Left renal cortex interstitium (tissue), 4 donors: ENCODE results near the gene KDM2B. TPM values are rescaled to one million over a fixed set of nuclear protein-coding genes. Genes with fewer than 3 reads are reported as not detected.
A peak's percentile ranks its signal among the peaks of the same experiment; 100 is the strongest.

Experiments used
- DNase-seq, 4 donors: peaks; one replicate each; pipeline ENCODE4 v3.0.0-alpha.2; 2013; ENCODE audit warnings: low read depth in 4 of 4, low spot score in 2 of 4, missing footprints in 1 of 4
- polyA plus RNA-seq, 4 donors: library from polyadenylated mRNA; unstranded; fragments of 120-200 nt; gene quantifications; one replicate each; pipeline ENCODE4 v1.2.1, GENCODE V29; 2013; ENCODE audit not compliant: insufficient read length in 4 of 4

The KDM2B gene
- polyA plus RNA-seq, 4 donors: 64.1 to 88.8 (median 73.2) TPM

DNA sequence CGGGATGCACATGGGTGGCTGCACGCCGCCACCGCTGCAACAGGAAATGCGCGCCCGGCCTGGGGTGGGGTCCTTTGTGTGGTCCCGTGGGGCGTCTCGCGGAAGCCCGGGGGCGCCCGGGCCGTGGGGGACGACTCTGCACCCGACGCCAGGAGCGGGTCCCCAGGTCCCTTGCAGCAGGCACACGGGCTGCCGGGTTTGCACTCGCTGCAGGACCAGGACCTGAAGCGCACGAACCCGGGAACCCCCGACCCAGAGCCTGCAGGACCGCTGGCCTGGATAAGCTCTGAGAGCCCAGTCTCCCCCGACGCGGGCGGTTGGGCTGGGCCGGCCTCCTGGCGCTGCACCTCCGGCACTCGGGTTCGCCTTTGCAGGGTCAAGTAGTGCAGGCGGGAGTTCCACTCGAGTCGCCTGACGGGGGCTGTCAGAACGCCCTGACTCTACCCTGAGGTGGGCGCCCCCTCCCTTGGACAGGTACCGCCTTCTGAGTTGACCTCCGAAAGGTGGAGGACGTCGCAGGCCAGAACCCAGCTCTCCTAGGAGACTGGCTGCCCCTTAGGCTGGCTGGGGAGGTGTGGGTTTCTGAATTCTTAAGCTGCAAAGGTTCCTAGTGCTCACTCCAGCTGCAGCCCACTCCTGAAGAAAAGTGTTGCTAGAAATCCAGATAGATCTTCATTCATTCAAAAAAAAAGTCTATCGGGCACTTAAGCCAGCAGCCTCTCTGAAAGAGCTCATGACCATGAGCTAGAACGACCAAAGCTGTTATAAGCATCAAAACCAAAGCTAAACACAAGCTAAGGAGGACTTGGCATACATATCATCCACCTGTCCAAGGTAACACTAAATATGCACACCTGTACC is 113.0 kb downstream of the KDM2B start:
- DNase-seq: no peak

DNA sequence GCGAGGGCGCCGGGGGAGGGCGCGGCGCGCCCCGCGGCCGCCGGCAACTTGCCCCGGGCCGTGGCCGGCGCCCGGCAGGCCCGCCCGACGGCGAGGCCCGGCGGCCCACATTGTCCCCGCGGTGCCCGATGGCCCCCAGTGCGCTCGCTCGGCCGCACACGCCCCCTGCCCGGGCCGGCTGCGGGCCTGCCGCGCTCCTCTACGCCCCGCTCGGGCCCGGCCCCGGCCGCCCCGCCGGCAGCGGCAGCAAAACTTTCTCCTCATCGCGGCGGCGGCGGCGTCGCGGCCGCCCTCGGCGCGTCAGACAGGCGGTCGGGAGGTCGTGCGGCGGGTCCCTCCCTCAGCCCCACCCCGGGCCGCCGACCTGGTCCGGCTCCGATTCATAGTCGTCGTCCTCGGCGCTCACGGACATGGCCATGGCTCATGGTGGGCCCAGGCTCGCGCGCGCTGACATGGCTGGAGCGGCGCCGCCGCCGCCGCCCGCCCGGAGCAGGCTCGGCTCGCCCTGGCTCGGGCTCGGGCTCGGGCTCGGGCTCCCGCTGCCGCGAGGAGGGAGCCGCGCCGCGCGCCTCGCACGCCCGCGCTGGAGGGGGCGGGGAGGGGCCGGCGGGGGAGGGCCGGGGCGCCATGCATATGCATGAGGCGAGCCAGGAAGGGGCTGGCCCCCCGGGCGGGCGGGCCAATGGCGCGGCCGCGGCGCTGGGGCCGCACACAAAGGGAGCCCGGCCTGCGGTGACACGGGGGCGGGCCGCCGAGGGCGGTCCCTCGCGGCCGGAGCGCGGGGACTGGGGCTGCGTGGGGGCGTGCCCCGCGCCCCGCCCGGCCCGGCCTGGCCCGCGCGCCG is 113.8 kb downstream of the KDM2B start:
- peak in 3 of 4 donors; percentile 70 to 86 (median 75) for DNase-seq

DNA sequence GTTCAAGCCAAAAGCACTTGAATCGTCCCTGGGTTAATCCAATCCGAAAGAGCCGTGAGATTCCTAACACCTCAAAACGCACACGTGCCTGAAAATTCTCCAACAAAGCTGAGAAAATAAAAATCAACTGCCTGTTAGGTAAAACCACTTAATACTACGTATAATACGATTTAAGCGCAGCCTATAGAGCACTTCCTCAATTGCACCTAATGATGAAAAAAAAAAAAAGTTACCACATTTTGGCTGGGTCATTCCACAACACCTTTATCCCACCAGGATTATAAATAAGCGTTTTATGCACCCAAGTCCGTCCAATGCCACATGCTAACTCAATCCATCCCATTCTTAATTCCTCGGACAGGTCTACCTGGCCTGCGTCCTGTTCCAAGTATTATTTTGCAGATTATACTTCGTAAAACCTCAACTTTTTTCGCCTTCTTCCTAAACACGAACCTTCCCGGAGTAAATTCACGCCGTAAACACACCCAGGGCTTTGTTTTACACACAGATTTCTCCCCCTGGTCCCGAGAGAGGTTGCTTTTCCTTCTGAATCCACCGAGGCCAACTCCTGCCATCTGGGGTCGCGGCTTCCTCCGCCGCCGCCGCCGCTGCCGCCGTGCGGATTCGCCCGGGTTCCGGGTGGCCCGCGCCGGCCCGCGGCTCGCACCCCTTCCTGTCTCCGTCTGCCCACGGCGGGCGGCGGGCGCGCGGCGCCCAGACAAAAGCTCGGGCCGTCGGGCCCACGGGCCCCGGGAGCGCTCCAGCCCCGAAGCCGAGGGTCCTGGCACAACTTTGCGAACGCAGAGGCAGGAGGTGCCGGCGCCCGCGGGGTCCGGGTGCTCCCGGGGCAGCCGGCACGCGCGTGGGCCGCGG is 114.7 kb downstream of the KDM2B start:
- DNase-seq: no peak

DNA sequence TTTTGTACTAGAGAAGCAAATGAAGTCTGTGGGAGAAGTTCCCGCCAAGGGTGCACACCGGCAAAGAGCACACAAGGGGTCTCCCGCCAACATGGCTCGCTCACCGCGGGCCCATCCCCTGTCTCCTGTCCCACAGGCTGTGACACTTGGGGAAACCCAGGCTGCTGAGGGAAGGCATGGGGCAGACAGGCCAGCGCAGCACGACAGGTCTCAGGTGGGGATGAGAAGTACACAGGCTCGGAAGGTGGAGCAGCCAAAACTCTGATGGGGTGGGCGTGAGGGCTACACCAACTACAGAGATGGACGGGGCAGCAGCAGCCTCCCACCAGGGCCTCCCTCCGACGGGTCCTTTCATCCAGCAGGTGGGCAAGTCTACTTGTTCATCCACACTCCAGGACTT is 116.5 kb downstream of the KDM2B start:
- no peak for DNase-seq

GRCh38 chr12:121461048-121461447 is 119.8 kb downstream of the KDM2B start:
- DNase-seq: no peak

GRCh38 chr12:121456551-121456950 is 124.3 kb downstream of the KDM2B start:
- no peak for DNase-seq

DNA sequence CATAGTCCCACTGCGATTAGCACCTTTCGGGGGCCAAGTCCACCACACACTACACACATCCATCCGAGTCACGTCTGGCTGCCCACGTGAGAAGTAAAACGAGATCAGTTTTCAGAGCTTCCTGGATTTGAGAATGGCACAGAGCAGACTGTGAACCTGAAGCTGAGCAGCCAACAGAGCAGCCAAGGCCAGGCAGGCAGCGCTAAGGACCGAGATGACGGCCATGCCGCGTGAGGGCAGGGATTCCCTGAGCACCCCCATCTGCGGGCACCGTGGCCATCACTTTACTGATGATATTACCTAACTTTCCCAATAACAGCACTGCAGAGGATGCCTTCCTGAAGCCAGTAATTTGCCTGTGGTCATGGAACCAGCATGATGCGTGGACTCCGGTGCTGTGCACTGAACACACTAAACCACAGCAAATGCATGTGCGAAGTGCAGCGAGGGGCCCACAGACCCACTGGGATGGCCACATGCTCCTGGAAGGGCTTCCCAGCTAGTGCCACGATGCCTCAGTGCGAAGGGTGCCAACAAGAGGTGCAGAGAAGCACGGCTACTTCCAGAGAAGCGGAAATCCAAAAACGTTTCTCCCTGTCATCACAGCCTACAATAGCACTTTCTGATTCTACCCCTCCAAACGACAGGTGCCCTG is 124.9 kb downstream of the KDM2B start:
- no peak for DNase-seq

- DNase-seq: no peak
These were observed 125.9 kb downstream of the KDM2B start for GRCh38 chr12:121454921-121455320.

GRCh38 chr12:121453629-121454028 is 127.2 kb downstream of the KDM2B start:
- no peak for DNase-seq

DNA sequence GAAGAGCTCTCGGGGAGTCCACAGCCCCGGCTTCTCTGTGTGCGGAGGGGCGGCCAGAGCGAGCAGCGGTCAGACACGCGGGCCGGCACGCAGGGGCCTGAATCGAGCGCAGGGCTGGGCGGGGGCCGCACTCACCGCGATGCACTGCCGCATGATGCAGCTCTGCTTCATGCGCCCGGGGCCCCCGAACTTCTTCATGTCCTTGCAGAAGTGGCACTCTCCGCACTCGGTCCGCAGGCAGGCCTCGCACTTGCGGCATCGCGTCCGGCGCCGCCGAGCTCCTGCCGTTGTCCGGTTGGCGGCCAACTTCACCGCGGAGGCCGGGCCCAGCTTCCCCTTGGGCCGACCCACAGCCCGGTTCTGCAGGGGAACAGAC is 127.8 kb downstream of the KDM2B start:
- no peak for DNase-seq

DNA sequence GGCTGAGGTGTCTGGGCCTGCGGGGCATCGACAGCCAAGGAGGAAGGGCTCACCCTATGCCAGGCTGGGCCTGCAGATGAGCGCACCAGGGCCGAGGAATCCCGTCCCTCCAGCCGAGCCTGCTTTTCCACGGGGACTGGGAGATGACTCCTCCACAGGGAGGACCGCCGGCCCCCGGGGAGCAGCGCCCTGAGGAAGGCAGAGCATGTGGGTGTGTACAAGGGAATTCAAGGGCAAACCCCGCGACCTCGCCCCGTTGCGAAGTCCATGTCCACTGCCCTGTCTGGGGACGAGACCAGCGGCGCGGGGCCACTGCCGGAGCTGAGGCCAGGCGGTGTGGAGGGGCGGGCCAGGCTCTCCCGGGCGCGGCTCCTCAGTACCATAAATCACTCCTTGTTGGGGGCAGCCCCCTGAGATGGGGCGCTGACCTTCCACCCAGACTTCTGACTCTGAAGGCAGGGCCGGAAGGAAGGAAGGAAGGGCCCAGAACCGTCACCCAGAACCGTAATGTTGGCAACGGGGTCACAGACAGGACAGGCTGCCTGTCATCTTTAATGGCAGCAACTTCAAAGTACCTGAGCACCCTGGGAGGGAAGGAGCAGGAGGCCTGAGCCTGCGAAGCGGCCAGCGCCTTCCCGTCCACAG is 128.4 kb downstream of the KDM2B start:
- no peak for DNase-seq

GRCh38 chr12:121451961-121452339 is 128.9 kb downstream of the KDM2B start:
- no peak for DNase-seq

GRCh38 chr12:121448771-121449315 is 132.0 kb downstream of the KDM2B start:
- DNase-seq: no peak

- no peak for DNase-seq
These were observed 134.1 kb downstream of the KDM2B start for GRCh38 chr12:121446750-121447149.

- DNase-seq: no peak
These were observed 136.0 kb downstream of the KDM2B start for GRCh38 chr12:121444842-121445202.

- DNase-seq: no peak
These were observed 136.6 kb downstream of the KDM2B start for GRCh38 chr12:121443911-121444841.

DNA sequence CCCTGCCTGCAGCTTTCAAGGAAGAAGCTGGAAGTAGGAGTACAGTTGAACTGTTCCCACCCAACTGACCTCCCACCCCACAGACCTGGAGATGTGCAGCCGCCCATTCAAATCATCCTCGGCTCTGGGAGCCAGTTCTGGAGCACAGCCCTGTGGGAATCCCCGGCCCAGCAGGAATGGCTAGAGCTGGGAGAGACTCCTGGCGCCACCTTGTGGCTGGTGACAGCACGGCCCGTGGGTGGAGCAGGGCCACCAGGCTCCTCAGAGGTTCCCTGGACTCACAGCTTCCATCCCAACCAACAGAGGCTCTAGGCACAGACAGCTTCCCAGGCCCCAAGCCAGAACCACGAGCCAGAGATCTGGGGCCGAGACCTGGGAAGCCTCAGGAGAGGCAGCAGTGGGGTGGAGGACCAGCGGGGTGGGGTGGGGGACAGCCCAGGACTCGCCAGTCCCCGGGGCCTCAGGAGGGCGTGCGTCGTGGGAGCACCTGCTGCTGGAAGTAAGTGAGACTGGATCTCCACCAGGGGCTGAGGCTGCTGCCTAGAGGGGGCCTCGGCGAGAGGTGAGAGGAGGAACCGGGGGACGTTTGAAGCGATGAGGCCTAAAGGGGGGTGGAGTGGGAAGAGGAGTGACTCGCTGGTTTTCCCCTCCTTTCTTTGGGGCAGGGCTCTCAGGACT is 137.5 kb downstream of the KDM2B start:
- DNase-seq: peak in 1 of 4 donors; percentile 52
